Measurements from ENCODE around the gene KIRREL3.
A peak's percentile ranks its signal among the peaks of the same experiment; 100 is the strongest.

The KIRREL3 gene

DNA sequence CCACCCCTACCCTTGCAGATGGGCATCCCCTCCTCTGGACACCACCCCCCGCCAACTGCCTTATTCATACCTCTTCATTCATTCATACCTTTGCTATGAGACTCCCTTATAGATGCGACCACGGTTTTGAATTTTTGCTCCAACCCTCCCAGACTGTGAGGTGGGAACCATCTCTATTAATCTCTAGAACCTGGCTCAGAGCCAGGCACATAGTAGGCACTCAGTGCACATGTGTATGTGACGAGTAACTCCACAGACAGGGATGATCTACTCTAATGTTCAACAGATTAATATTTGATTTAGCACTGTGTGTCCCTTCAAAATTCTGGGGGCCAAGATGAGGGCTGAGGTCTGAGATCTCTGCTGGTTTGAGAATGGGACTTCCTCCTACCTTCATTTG is 424.7 kb downstream of the KIRREL3 start:
- DNase-seq (ENCODE audit: low read depth) = no peak
- H3K4me3 ChIP-seq (ENCODE audit: low read depth, low read length) = no peak overlapping the region
- TF ChIP-seq, protein P1, sequence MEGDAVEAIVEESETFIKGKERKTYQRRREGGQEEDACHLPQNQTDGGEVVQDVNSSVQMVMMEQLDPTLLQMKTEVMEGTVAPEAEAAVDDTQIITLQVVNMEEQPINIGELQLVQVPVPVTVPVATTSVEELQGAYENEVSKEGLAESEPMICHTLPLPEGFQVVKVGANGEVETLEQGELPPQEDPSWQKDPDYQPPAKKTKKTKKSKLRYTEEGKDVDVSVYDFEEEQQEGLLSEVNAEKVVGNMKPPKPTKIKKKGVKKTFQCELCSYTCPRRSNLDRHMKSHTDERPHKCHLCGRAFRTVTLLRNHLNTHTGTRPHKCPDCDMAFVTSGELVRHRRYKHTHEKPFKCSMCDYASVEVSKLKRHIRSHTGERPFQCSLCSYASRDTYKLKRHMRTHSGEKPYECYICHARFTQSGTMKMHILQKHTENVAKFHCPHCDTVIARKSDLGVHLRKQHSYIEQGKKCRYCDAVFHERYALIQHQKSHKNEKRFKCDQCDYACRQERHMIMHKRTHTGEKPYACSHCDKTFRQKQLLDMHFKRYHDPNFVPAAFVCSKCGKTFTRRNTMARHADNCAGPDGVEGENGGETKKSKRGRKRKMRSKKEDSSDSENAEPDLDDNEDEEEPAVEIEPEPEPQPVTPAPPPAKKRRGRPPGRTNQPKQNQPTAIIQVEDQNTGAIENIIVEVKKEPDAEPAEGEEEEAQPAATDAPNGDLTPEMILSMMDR (IDR thresholded peaks at IDR 0.05; ENCODE audit: low read depth, low read length, missing control alignments) = no peak

DNA sequence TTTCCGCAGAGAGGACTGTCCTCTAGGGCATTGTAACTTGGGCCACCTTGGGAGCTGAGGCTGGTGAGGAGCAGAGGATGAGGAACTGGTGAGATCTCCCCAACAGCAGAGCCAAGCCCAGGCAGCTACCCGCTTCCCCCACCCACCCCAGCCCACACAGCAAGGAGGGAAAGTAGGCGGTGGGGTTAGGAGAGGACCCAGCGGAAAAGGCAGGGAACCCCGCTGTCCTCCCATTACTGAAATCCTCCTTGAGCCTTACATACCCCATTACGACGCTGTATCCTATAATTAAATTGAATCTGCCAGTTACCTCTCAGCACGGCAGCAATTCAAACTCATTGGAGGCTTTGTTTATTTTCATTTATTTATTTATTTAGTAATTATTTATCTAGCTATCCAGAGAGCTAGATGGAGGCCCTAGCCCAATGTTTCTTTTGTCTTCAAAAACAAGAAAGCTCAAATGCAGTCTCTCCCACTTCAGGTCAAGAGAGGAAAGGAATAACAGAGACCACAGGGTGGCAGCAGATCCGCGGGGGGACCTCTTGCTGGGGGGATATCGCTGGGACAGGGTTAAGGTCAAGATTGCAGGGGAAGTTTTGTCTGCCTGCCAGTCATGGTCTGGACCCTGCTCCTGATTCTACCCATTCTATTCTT is 427.1 kb downstream of the KIRREL3 start:
- TF ChIP-seq, protein P1 (IDR thresholded peaks at IDR 0.05; ENCODE audit: low read depth, low read length, missing control alignments) = no peak
- no peak for DNase-seq (ENCODE audit: low read depth)
- no peak overlapping the region for H3K4me3 ChIP-seq (ENCODE audit: low read depth, low read length)

DNA sequence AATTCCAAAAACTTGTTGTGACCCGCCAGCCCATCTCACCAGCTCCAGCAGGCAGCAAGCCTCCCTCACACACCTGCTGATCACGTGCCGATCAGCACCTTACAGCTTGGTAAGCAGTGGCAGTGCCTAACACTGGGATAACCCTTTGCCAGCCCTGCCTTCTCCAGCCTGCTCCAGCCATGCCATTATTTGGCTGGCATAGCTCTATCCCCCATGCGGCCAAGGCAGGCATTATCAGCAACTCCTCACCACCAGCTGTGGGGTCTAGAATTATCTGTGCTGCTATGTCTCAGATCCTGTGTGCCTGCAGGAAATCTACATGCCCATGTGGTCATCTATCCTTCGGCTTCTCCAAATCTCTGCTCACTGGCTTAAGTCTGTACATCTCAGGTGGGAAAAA is 430.1 kb downstream of the KIRREL3 start:
- TF ChIP-seq, protein P1 (IDR thresholded peaks at IDR 0.05; ENCODE audit: low read depth, low read length, missing control alignments) = peak; percentile 36
- no peak overlapping the region for H3K4me3 ChIP-seq (ENCODE audit: low read depth, low read length)
- DNase-seq (ENCODE audit: low read depth) = no peak

DNA sequence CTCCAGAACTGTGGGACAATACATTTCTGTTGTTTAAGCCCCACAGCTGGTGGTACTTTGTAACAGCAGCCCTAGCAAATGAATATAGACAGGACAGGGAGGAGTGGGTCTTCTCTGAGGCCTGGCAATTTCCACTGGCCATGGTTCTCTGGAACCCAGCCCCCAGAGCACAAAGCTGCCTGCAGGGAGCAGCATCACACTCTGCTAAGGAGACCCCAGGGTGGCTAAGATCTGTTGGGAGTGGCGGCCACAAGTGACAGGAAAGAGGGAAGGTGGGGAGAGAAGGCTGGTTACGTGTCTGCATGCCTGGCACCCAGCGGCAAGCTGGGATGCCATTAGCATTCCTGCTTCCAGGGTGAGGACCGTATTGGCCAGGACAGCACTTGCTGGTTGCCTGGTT is 433.2 kb downstream of the KIRREL3 start:
- TF ChIP-seq, protein P1 (IDR thresholded peaks at IDR 0.05; ENCODE audit: low read depth, low read length, missing control alignments) = no peak
- H3K4me3 ChIP-seq (ENCODE audit: low read depth, low read length) = no peak overlapping the region
- DNase-seq (ENCODE audit: low read depth) = no peak

DNA sequence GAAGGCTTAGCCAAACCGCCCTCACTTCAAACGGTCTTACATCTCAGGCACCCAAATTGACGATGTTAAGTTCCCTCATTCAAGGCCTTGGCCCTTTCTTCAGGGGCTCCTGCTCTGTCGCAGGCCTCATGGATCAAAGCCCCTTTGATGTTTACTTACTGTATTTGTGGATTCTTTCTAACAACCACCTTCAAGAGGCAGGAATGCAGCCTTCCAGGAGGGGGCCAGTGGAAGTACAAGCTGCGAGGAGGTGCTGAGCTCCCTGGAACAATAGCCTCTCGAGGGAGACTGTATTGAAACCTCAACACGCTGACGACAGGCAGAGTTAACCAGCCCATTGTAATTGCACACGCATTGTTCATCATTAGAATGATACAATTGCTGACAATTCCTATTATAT is 436.0 kb downstream of the KIRREL3 start:
- no peak for DNase-seq (ENCODE audit: low read depth)
- no peak overlapping the region for H3K4me3 ChIP-seq (ENCODE audit: low read depth, low read length)
- TF ChIP-seq, protein P1 (IDR thresholded peaks at IDR 0.05; ENCODE audit: low read depth, low read length, missing control alignments) = no peak

DNA sequence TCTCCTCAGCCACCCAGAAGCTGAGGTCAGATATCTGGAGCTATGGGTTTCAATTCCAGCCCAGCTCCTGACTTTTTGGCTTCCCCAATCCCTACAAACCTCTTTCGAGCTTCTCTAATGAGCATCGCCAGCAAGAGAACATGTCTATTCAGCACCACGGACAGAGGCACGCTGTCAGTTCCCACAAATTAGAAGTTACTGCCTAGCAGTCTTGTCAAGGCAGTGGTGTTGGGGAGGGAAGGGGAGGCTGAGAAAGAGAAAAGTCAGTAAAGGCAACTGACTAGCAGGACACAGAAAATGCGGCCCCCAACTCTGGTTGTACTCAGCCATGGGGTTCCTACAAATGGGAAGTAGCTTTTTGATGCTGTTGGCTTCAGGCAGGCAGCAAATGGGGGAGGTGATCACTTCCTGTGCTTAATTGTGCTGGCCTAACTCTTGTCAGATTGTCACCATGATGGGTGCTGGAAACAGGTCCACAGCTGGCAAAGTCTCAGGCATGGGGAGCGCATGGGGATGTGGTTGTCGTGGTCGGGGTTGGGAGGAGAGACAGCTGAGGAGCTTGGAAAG is 439.2 kb downstream of the KIRREL3 start:
- no peak for DNase-seq (ENCODE audit: low read depth)
- no peak overlapping the region for H3K4me3 ChIP-seq (ENCODE audit: low read depth, low read length)
- TF ChIP-seq, protein P1 (IDR thresholded peaks at IDR 0.05; ENCODE audit: low read depth, low read length, missing control alignments) = no peak

DNA sequence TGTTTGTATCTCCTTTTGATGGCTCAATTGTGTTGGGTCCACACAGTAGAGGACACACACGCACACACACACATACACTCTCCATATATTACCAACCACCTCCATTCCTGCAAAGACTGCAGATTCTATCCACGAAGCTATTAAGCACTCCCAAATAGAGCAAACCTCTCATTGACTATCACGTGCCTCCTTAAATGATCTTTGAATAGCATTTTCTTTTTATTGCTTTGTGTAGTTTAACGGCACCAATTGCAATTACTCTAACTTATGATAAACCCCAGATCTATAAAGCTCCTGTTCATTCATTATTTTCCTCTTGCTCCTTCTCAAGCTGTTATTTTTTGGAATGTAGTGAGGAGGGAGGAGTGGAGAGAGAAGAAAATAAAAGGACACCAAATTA is 440.3 kb downstream of the KIRREL3 start:
- no peak for DNase-seq (ENCODE audit: low read depth)
- H3K4me3 ChIP-seq (ENCODE audit: low read depth, low read length) = no peak overlapping the region
- TF ChIP-seq, protein P1 (IDR thresholded peaks at IDR 0.05; ENCODE audit: low read depth, low read length, missing control alignments) = no peak
